Heart left ventricle (tissue), 16 donors: ENCODE results near the gene KLHL26. TPM values are rescaled to one million over a fixed set of nuclear protein-coding genes. Genes with fewer than 3 reads are reported as not detected.

Source experiments
- ATAC-seq, 4 donors: fragments of 200-7000 bp; cut with Tn5 transposase; one replicate each; pipeline ENCODE4 v1.9.1; 2020 to 2022; ENCODE audit warnings: moderate library complexity in 4 of 4, mild to moderate bottlenecking in 3 of 4, moderate number of reproducible peaks in 1 of 4
- DNase-seq, 5 donors: peaks; one replicate each; pipeline ENCODE4 v3.0.0-alpha.2; 2020
- H3K27ac ChIP-seq, 12 donors: fragments of 200-600 bp; sonication (generic) in 4 of 12; one replicate each; pipeline versions ENCODE4 v1.5.0 to v1.8.0; 2016 to 2022; ENCODE audit warnings: mild to moderate bottlenecking in 2 of 12
- H3K27me3 ChIP-seq, 9 donors: fragments of 200-600 bp; sonication (generic) in 2 of 9; one replicate each; pipeline versions ENCODE4 v1.5.1 to v1.8.0; 2016 to 2022; ENCODE audit warnings: mild to moderate bottlenecking in 3 of 9
- H3K36me3 ChIP-seq, 9 donors: fragments of 200-600 bp; sonication (generic) in 2 of 9; one replicate each; pipeline versions ENCODE4 v1.5.0 to v1.8.0; 2018 to 2022; ENCODE audit warnings: mild to moderate bottlenecking in 2 of 9
- H3K4me1 ChIP-seq, 12 donors: fragments of 200-600 bp; sonication (generic) in 4 of 12; one replicate each; pipeline versions ENCODE4 v1.5.0 to v1.8.0; 2016 to 2022; ENCODE audit warnings: mild to moderate bottlenecking in 3 of 12
- H3K4me3 ChIP-seq, 12 donors: fragments of 200-600 bp; sonication (generic) in 4 of 12; one replicate each; pipeline versions ENCODE4 v1.5.0 to v1.8.0; 2017 to 2022; ENCODE audit warnings: mild to moderate bottlenecking in 9 of 12, moderate library complexity in 4 of 12
- H3K9me3 ChIP-seq, 12 donors: fragments of 200-600 bp; sonication (generic) in 4 of 12; one replicate each; pipeline versions ENCODE4 v1.5.0 to v1.8.0; 2016 to 2022; ENCODE audit warnings: mild to moderate bottlenecking in 1 of 12
- POLR2A ChIP-seq, 2 donors: fragments of 450-650 bp; IDR thresholded peaks; one replicate each; pipeline ENCODE4 v1.6.1; 2017; ENCODE audit warnings: antibody characterized with exemption in 2 of 2, mild to moderate bottlenecking in 2 of 2, moderate library complexity in 2 of 2
- WGBS, 4 donors: extraction: QIAGEN DNeasy Blood & Tissue Kit in 2 of 4; methylation state at CpG; one replicate each; pipeline versions ENCODE4 v1.1.5 to v1.1.7; 2013 to 2018; 5-methylcytosine and 5-hydroxymethylcytosine counted together
- intact Hi-C, 10 donors: fragments of 100-400 bp; cut with DNase I; formaldehyde crosslinking; loops; one replicate each; pipeline versions ENCODE4 v1.11.1 to v1.14.2; 2022
- polyA plus RNA-seq, 2 donors: library from polyadenylated mRNA; stranded (reverse); fragments of 200-250 nt; gene quantifications; one replicate each; pipeline ENCODE4 v1.2.3, GENCODE V29; 2013
- total RNA-seq, 9 donors: library from RNA; depleted of rRNA in 2 of 9; stranded (reverse); fragments of >200 nt in 2 of 9; fragmentation: NEBNext Ultra II Directional in 3 of 9; extraction: Animal tissue kit (Norgen Biotek cat#: 25700) in 3 of 9; gene quantifications; one replicate each; pipeline versions ENCODE4 v1.1.0 to v1.2.4, GENCODE V29; 2016 to 2023
- TF ChIP-seq, protein P1 (sequence below), 12 donors: fragments of 200-600 bp; sonication (generic) in 4 of 12; IDR thresholded peaks; one replicate each; pipeline versions ENCODE4 v1.5.0 to v1.8.0; 2018 to 2022; ENCODE audit warnings: antibody characterized with exemption in 12 of 12, mild to moderate bottlenecking in 5 of 12
- donor health status: ischemic (EF 13 %, LVEDD 7.1; RV severe dilation, severe dysfunction).
- donor health status: healthy with polysubstance abuse.
- donor health status: DM: no; HTN: yes; CAD: no.
- donor health status: DM: no; HTN: no; CAD: no.
- donor health status: ischemic (EF 25% LVEDD 6.9; RV normal size, moderate dysfunction).
- donor health status: ischemic (EF 25% LVEDD 5.7; RV mildly dilated, moderate dysfunction).
- donor health status: healthy.
- donor health status: DM: yes; HTN: yes; CAD: no.
- donor health status: ischemic (EF 35%, LVEDD 5.7; RV mildly dilated, moderate dysfunction).
- donor health status: nonischemic (EF 11% LVEDD 7.7; RV severe dilation, severe dysfunction).
- donor health status: DM: yes; HTN: yes; CAD: no.
- donor health status: PGD.
- donor health status: ischemic (EF 29% LVEDD 5.4; RV normal size, mild dysfunction).
- donor health status: nonischemic (EF 23%, LVEDD 6.1; RV moderate dilation, normal function).

The KLHL26 gene
- total and polyA plus RNA-seq, 11 donors: 2.8 to 11.4 (median 5.8) TPM

- ATAC-seq: peak; percentile 11 to 82 (median 67)
- intact Hi-C loops: no loop called here
- peaks cover 0 to 49% (median 35%) of the 10 kb centered on the region in 12 donors for H3K4me1 ChIP-seq
Observed at GRCh38 chr19:18660051-18660910, 23.5 kb downstream of the KLHL26 start.

DNA sequence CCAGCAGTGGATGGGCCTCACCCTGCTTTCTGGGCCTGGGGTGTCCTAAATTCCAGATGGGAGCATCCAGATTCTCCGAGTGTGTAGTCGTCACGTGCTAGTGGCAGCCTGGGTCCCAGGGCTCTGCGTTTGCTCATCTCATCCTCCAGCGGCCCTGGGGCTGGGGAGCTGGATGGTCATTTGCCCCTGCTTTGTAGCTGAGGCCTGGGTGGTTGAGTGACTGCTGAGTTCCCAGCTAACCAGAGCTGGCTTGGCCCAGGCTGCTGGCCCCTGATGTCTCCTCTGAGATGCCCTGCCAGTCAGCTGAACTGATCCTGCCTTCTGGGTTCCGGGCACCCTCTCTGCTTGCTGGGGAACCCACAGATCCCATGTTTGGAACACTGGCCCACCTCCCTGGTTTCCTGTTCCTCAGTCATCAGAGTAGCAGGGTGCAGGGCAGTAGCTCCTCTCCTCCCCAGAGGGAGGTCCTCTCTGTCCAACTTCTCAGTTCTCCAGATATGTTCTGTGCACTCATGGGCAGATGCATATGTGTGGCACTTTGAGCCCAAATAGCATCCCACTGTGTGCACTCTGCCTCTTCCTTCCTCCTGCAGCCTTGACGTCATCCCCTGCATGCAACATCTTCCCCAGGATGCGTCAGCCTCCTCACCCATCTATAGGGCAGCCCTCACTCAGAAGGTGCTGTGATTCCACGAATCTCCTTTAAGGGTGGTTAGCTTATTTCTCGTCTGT lies 24.3 kb downstream of the KLHL26 start:
- no peaks in the 10 kb centered on the region for H3K27me3 ChIP-seq
- WGBS, 4 donors: 86 to 89% (median 88%) methylated on average over 9 to 10 of the region's 10 CpGs
- H3K4me1 ChIP-seq: peaks cover 0 to 54% (median 35%) of the 10 kb centered on the region in 12 donors
- no peaks in the 10 kb centered on the region for H3K9me3 ChIP-seq
- H3K27ac ChIP-seq: peak overlapping the region; percentile 17 to 95 (median 79)
- H3K4me3 ChIP-seq: peak overlapping the region in 3 of 12 donors; percentile 22 to 34 (median 32)
- ATAC-seq: no peak
- peaks cover 0 to 12% (median 0%) of the 10 kb centered on the region in 9 donors for H3K36me3 ChIP-seq
- DNase-seq: no peak
- intact Hi-C loops: no loop called here
- TF ChIP-seq POLR2A (IDR thresholded peaks at IDR 0.05): no peak
- TF ChIP-seq, protein P1, sequence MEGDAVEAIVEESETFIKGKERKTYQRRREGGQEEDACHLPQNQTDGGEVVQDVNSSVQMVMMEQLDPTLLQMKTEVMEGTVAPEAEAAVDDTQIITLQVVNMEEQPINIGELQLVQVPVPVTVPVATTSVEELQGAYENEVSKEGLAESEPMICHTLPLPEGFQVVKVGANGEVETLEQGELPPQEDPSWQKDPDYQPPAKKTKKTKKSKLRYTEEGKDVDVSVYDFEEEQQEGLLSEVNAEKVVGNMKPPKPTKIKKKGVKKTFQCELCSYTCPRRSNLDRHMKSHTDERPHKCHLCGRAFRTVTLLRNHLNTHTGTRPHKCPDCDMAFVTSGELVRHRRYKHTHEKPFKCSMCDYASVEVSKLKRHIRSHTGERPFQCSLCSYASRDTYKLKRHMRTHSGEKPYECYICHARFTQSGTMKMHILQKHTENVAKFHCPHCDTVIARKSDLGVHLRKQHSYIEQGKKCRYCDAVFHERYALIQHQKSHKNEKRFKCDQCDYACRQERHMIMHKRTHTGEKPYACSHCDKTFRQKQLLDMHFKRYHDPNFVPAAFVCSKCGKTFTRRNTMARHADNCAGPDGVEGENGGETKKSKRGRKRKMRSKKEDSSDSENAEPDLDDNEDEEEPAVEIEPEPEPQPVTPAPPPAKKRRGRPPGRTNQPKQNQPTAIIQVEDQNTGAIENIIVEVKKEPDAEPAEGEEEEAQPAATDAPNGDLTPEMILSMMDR (IDR thresholded peaks at IDR 0.05): no peak

More at GRCh38 chr19:18660051-18660910, 23.5 kb downstream of the KLHL26 start:
- TF ChIP-seq, protein P1 (IDR thresholded peaks at IDR 0.05): no peak
- TF ChIP-seq POLR2A (IDR thresholded peaks at IDR 0.05): no peak
- peak; percentile 71 to 89 (median 84) for DNase-seq
- Histone ChIP-seq H3K9me3 (no peaks in the 10 kb centered on the region), H3K4me3 (peak overlapping the region in 8 of 12 donors; percentile 15 to 41 (median 24)), H3K27ac (peak overlapping the region; percentile 47 to 95 (median 79)), H3K27me3 (no peaks in the 10 kb centered on the region), H3K36me3 (peaks cover 0 to 7% (median 0%) of the 10 kb centered on the region in 9 donors)
- WGBS, 4 donors: 69 to 75% (median 71%) methylated on average over 18 to 37 of the region's 37 CpGs

DNA sequence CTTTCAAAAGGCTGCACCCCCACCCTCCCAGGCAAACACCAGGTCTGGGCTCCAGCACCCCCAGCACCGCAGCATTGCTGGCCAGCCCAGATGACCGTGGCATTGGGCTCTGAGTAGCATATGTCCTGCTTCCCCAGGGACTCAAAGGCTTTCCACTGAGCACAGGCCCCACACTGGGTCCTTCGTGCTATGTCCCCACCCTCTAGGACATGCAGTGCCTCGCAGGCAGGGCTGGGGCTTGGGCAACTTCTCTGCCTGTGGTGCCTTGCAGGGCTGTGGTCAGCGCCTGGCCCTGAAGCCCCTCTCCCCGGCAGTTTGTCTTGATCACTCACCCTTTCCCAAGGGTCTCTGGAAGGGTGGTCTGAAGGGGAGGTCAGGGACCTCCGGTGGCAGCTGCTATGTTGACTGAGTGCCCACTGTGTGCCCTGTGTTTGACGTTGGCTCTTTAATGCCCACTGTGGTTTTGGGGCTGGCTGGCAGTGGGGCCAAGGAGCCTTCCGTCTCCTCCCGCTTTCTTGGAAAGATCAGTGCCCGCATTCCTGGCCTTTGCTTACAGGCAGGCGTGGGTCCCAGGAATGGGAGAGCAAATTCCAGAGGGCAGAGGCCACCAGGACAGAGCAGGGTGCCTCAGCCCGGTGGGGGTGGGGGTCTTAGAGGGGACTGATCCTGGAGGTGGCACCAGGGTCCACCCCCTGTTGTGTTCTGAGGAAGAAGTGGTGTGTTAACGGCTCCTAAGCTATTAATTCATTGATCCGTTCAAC lies 26.3 kb downstream of the KLHL26 start:
- peak overlapping the region in 1 of 12 donors; percentile 14 for H3K27ac ChIP-seq

More for the DNA sequence above, 26.3 kb downstream of the KLHL26 start:
- H3K36me3 ChIP-seq: peaks cover 0 to 28% (median 7%) of the 10 kb centered on the region in 9 donors
- TF ChIP-seq, protein P1 (IDR thresholded peaks at IDR 0.05): no peak
- TF ChIP-seq POLR2A (IDR thresholded peaks at IDR 0.05): no peak
- peaks cover 0 to 40% (median 22%) of the 10 kb centered on the region in 12 donors for H3K4me1 ChIP-seq
- ATAC-seq: no peak
- H3K9me3 ChIP-seq: no peaks in the 10 kb centered on the region
- no peak for DNase-seq
- intact Hi-C loops: no loop called here
- H3K4me3 ChIP-seq: no peak overlapping the region
- H3K27me3 ChIP-seq: no peaks in the 10 kb centered on the region
- WGBS, 4 donors: 84 to 89% (median 87%) methylated on average over 14 to 15 of the region's 15 CpGs
